ENCODE measurements around the gene ARHGAP28. TPM values are rescaled to one million over a fixed set of nuclear protein-coding genes. Genes with fewer than 3 reads are reported as not detected.

Gene ARHGAP28
- total RNA-seq, 1 donor from 2014 or later: 117 TPM

GRCh38 chr18:6732952-6733351 lies 3.4 kb downstream of the ARHGAP28 start:
- Mint-ChIP-seq H3K9me3 (ENCODE audit: low read depth) (no peaks in the 10 kb centered on the region), H3K27me3 (no peaks in the 10 kb centered on the region), H3K27ac (peak overlapping the region; percentile 97), H3K4me1 (ENCODE audit: low read depth) (peaks cover 67% of the 10 kb centered on the region), H3K4me3 (ENCODE audit: low read depth) (peak overlapping the region; percentile 39), H3K36me3 (ENCODE audit: insufficient read depth) (peaks cover 9% of the 10 kb centered on the region)
- no peak for DNase-seq (ENCODE audit: low spot score, unreplicated experiment)
- TF ChIP-seq CTCF (IDR thresholded peaks at IDR 0.05; ENCODE audit: unreplicated experiment): no peak

GRCh38 chr18:6733758-6734157 lies 4.2 kb downstream of the ARHGAP28 start:
- peaks cover 64% of the 10 kb centered on the region for H3K4me1 Mint-ChIP-seq (ENCODE audit: low read depth)
- no peaks in the 10 kb centered on the region for H3K27me3 Mint-ChIP-seq
- no peak for TF ChIP-seq CTCF (IDR thresholded peaks at IDR 0.05; ENCODE audit: unreplicated experiment)
- H3K27ac Mint-ChIP-seq: peak overlapping the region; percentile 79
- H3K36me3 Mint-ChIP-seq (ENCODE audit: insufficient read depth): peaks cover 9% of the 10 kb centered on the region
- no peak for DNase-seq (ENCODE audit: low spot score, unreplicated experiment)
- H3K9me3 Mint-ChIP-seq (ENCODE audit: low read depth): no peaks in the 10 kb centered on the region
- H3K4me3 Mint-ChIP-seq (ENCODE audit: low read depth): peak overlapping the region; percentile 54

- peaks cover 9% of the 10 kb centered on the region for H3K36me3 Mint-ChIP-seq (ENCODE audit: insufficient read depth)
- peak overlapping the region; percentile 45 for H3K27ac Mint-ChIP-seq
- no peak for DNase-seq (ENCODE audit: low spot score, unreplicated experiment)
- TF ChIP-seq CTCF (IDR thresholded peaks at IDR 0.05; ENCODE audit: unreplicated experiment): no peak
- no peak overlapping the region for H3K4me3 Mint-ChIP-seq (ENCODE audit: low read depth)
- peaks cover 62% of the 10 kb centered on the region for H3K4me1 Mint-ChIP-seq (ENCODE audit: low read depth)
- H3K9me3 Mint-ChIP-seq (ENCODE audit: low read depth): no peaks in the 10 kb centered on the region
- no peaks in the 10 kb centered on the region for H3K27me3 Mint-ChIP-seq
Measured at GRCh38 chr18:6734726-6735430, 5.4 kb downstream of the ARHGAP28 start.

- no peaks in the 10 kb centered on the region for H3K27me3 Mint-ChIP-seq
- peaks cover 57% of the 10 kb centered on the region for H3K4me1 Mint-ChIP-seq (ENCODE audit: low read depth)
- TF ChIP-seq CTCF (IDR thresholded peaks at IDR 0.05; ENCODE audit: unreplicated experiment): no peak
- DNase-seq (ENCODE audit: low spot score, unreplicated experiment): no peak
- H3K9me3 Mint-ChIP-seq (ENCODE audit: low read depth): no peaks in the 10 kb centered on the region
- H3K27ac Mint-ChIP-seq: peak overlapping the region; percentile 46
- H3K36me3 Mint-ChIP-seq (ENCODE audit: insufficient read depth): peaks cover 15% of the 10 kb centered on the region
- no peak overlapping the region for H3K4me3 Mint-ChIP-seq (ENCODE audit: low read depth)
Measured at GRCh38 chr18:6737833-6738232, 8.3 kb downstream of the ARHGAP28 start.

GRCh38 chr18:6738622-6739021 lies 9.1 kb downstream of the ARHGAP28 start:
- no peak for DNase-seq (ENCODE audit: low spot score, unreplicated experiment)
- no peak for TF ChIP-seq CTCF (IDR thresholded peaks at IDR 0.05; ENCODE audit: unreplicated experiment)
- no peaks in the 10 kb centered on the region for H3K9me3 Mint-ChIP-seq (ENCODE audit: low read depth)
- H3K4me1 Mint-ChIP-seq (ENCODE audit: low read depth): peaks cover 54% of the 10 kb centered on the region
- no peaks in the 10 kb centered on the region for H3K27me3 Mint-ChIP-seq
- H3K27ac Mint-ChIP-seq: peak overlapping the region; percentile 86
- peaks cover 15% of the 10 kb centered on the region for H3K36me3 Mint-ChIP-seq (ENCODE audit: insufficient read depth)
- no peak overlapping the region for H3K4me3 Mint-ChIP-seq (ENCODE audit: low read depth)

Data from progenitor cell of endocrine pancreas (in vitro differentiated cells).